HG03565 (cell line): Measurements from ENCODE around the gene RBM26.
"Not testable (repeated sequence)": the region's sequence is repeated elsewhere in the genome, so short reads cannot be mapped to it uniquely, and the experiment has no call there.

Experiments used
- ATAC-seq: cut with Tn5 transposase; IDR thresholded peaks from one replicate; pipeline ENCODE4 v1.9.1; 2021; ENCODE audit warnings: mild to moderate bottlenecking, moderate library complexity; ENCODE audit not compliant: unreplicated experiment

Gene RBM26

DNA sequence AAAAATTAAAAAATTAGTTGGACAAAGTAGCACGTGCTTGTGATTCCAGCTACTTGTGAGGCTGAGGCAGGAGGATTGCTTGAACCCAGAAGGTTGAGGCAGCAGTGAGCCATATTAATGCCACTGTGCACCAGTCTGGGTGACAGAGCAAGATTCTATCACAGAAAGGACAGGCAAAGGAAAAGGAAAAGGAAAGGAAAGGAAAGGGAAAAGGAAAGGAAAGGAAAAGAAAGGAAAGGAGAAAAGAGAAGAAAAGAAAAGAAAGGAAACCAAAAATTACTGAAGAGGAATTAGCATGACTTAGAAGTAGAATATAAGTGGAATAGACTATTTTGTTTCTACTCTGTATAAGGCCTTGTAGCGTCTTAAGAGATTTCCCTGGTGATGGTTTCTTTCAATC is 122.3 kb downstream of the RBM26 start:
- no peak for ATAC-seq

GRCh38 chr13:79282976-79283375 is 123.1 kb downstream of the RBM26 start:
- ATAC-seq, result no peak

GRCh38 chr13:79282508-79282907 is 123.5 kb downstream of the RBM26 start:
- no peak for ATAC-seq

DNA sequence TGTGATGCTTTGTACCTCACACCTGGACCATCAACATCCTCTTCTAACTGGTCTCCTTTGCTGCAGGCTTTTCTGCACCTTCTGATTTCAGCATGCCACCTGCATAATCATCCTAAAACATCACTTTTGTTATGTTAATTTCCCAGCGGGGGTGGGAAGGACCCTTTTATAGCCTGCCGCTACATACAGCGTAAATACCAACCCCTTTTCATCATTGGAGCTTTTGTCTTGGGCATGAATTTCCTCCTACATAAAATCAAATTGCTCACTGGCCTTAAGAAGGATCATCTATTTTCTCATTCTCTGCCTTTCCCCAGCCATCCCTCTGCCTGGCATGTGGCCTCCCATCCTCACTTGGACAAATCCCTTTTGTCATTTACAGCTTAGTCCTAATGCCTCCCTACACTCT is 124.7 kb downstream of the RBM26 start:
- ATAC-seq, result no peak

- not testable (repeated sequence) for ATAC-seq
These were observed 126.3 kb downstream of the RBM26 start for GRCh38 chr13:79279735-79280134.

DNA sequence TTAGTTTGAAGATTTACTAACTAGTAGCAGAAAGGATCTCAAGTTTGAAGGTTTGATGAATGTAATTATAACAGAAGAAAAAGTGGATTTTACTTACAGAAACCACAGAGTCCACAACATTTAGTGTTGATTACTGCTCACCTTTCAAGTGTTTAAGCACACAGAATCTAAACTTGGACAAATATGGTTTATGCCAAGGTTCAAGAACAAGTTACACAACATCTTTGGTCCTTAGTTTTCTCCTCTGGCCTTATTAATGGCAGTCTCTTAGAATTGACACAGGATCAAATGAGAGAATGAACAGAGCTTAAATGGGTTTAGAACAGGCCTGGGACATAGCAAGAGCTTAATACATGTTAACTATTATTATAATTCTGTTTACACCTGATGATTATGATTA is 133.0 kb downstream of the RBM26 start:
- ATAC-seq, result no peak

DNA sequence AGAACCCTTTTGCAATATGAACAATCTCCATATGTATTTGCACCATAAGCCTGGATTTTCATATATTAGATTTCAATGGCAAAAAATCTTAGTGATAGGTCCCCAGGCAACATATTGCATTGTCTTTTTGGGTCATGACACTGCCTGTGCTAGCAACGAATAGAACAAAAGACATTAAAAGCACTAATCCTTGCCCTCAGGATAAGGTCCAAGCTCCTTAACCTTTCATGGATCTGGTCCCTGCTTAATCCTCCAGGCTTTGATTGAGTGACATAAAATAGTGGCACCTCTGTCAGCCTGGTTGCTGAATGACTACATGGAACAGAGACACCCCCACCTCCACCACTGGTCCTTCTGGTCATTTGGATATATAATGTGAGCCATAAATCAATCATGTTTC is 134.4 kb downstream of the RBM26 start:
- no peak for ATAC-seq

DNA sequence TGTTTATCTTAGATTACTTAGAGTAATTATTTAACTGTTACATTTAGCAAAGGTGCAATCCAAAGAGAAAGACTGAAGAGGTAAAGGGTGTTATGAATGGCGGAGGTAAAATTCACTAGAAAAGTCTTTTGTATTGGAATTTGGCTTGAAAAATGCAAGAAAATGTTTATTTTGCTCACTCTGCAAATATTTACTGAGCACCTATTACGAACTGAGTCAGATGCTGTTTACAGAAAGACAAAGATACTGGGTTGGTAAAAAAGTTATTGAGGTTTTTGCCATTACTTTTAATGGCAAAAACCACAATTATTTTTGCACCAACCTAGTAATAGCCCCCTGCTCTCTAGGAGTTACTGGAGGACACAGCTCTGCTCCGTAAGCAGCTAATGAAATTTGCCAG is 135.2 kb downstream of the RBM26 start:
- no peak for ATAC-seq
